K562 (cell line): Measurements from ENCODE around the gene SEZ6L. TPM values are rescaled to one million over a fixed set of nuclear protein-coding genes. Genes with fewer than 3 reads are reported as not detected.

Experiments used
- ATAC-seq: fragments of 200-7000 bp; cut with Tn5 transposase; 3 replicates; pipeline ENCODE4 v1.9.1; 2020; ENCODE audit warnings: moderate library complexity
- BruUV-seq: library from RNA; stranded (reverse); fragments of 400-500 nt; replicated peaks from 2 replicates; lab custom pipeline; 2021; lab: Mats Ljungman, UMichigan
- CTCF ChIA-PET: fragments of 300-600 bp; formaldehyde crosslinking; extraction: SDS; loops from one replicate; lab custom pipeline; 2021; ENCODE audit warnings: low intra/inter-chr PET ratio; lab: Yijun Ruan, JAX
- POLR2A ChIA-PET: fragments of 300-600, 350-650 bp; sonication (Branson Sonifier 250); formaldehyde crosslinking; extraction: SDS; loops from one replicate; lab custom pipeline; 2021; ENCODE audit warnings: antibody characterized with exemption, inconsistent platforms; lab: Yijun Ruan, JAX
- DNase-seq, 4 experiments: peaks; one replicate each; pipeline versions ENCODE4 v3.0.0 to v3.0.0-alpha.2; 2011 to 2018; ENCODE audit warnings: low spot score in 3 of 4, mixed read lengths in 3 of 4; ENCODE audit errors: extremely low read depth in 1 of 4
- FAIRE-seq: peaks from 2 replicates; lab custom pipeline; 2011; peaks lifted over from hg19 to GRCh38; lab: Jason Lieb, UNC
- H2AFZ ChIP-seq: 2 replicates; pipeline ENCODE4 v1.6.0; 2011; ENCODE audit warnings: low read depth, low read length, control low read depth, inconsistent platforms
- H3K27ac ChIP-seq: fragments of 200-600 bp; 3 replicates; pipeline ENCODE4 v1.8.0; 2011; ENCODE audit warnings: low read depth, mild to moderate bottlenecking, control low read depth, inconsistent platforms, low read length, moderate library complexity, mixed read lengths; ENCODE audit errors: extremely low read depth
- H3K27me3 ChIP-seq, 2 experiments: fragments of 300-600 bp in 1 of 2; 2 replicates in 1 of 2; 3 replicates in 1 of 2; pipeline versions ENCODE4 v1.6.0 to v1.8.0; 2011; ENCODE audit warnings: inconsistent platforms in 2 of 2, low read length in 2 of 2, mild to moderate bottlenecking in 1 of 2, mixed read lengths in 1 of 2, moderate library complexity in 1 of 2; ENCODE audit not compliant: control insufficient read depth in 2 of 2, insufficient read depth in 2 of 2
- H3K36me3 ChIP-seq: fragments of 300-600 bp; 3 replicates; pipeline ENCODE4 v1.8.0; 2011; ENCODE audit warnings: mild to moderate bottlenecking, low read length, inconsistent platforms; ENCODE audit not compliant: control insufficient read depth, insufficient read depth
- H3K4me1 ChIP-seq, 2 experiments: fragments of 200-600 bp in 1 of 2; replicated peaks in 1 of 2; 2 replicates in 1 of 2; 3 replicates in 1 of 2; pipeline versions ENCODE4 v1.5.1 to v1.8.0; 2011; ENCODE audit warnings: inconsistent platforms in 2 of 2, low read length in 2 of 2, mild to moderate bottlenecking in 1 of 2, mixed read lengths in 1 of 2, moderate library complexity in 1 of 2; ENCODE audit not compliant: control insufficient read depth in 2 of 2, insufficient read depth in 2 of 2
- H3K4me2 ChIP-seq: 2 replicates; pipeline ENCODE4 v1.6.1; 2011; ENCODE audit warnings: low read length, control low read depth, inconsistent platforms, mixed read lengths; ENCODE audit not compliant: insufficient read depth
- H3K4me3 ChIP-seq: fragments of 200-600 bp; sonication (generic), shearing (Covaris generic); 2 replicates; pipeline ENCODE4 v1.5.1; 2016; ENCODE audit warnings: control low read depth, inconsistent platforms
- H3K79me2 ChIP-seq: fragments of 200-600 bp; 3 replicates; pipeline ENCODE4 v1.8.0; 2011; ENCODE audit warnings: low read length, inconsistent platforms; ENCODE audit not compliant: control insufficient read depth, insufficient read depth
- H3K9ac ChIP-seq, 2 experiments: 2 replicates each; pipeline versions ENCODE4 v1.6.0 to v1.6.1; 2011; ENCODE audit warnings: low read depth in 2 of 2, low read length in 2 of 2, control low read depth in 1 of 2, inconsistent platforms in 1 of 2, mild to moderate bottlenecking in 1 of 2, mixed read lengths in 1 of 2; ENCODE audit not compliant: insufficient read depth in 1 of 2
- H3K9me1 ChIP-seq: one replicate; pipeline ENCODE4 v1.6.0; 2011; ENCODE audit warnings: inconsistent platforms, mild to moderate bottlenecking, low read length, moderate library complexity; ENCODE audit not compliant: control insufficient read depth, insufficient read depth
- H3K9me3 ChIP-seq: replicated peaks from 2 replicates; pipeline ENCODE4 v1.5.1; 2011; ENCODE audit warnings: low read depth, low read length, inconsistent platforms; ENCODE audit not compliant: control insufficient read depth, insufficient read depth
- H4K20me1 ChIP-seq: replicated peaks from 2 replicates; pipeline ENCODE4 v1.6.1; 2011; ENCODE audit warnings: low read length, inconsistent platforms, mixed read lengths; ENCODE audit not compliant: control insufficient read depth, insufficient read depth
- CBFB ChIP-seq: sonication (generic); formaldehyde crosslinking; IDR thresholded peaks from 2 replicates; pipeline ENCODE4 v1.4.0; 2020; ENCODE audit warnings: mild to moderate bottlenecking, missing genetic modification reagents
- PRMT5 ChIP-seq: sonication (generic); formaldehyde crosslinking; IDR thresholded peaks from 2 replicates; pipeline ENCODE4 v1.5.0; 2020; ENCODE audit warnings: missing genetic modification reagents
- RAD21 ChIP-seq, 2 experiments: fragments of 250-450 bp in 1 of 2; fragments of 450-650 bp in 1 of 2; sonication (Bioruptor Pico) in 1 of 2; formaldehyde crosslinking in 1 of 2; IDR thresholded peaks in 1 of 2; conservative IDR thresholded peaks in 1 of 2; 2 replicates each; pipeline versions ENCODE4 v1.4.0 to v1.8.0; 2020 to 2022; ENCODE audit warnings: mild to moderate bottlenecking in 2 of 2, moderate library complexity in 1 of 2
- WGBS: fragments of 100-300 bp; shearing (Covaris generic); methylation state at CpG from one replicate; pipeline ENCODE4 v1.1.6; 2016; ENCODE audit warnings: low coverage, mixed read lengths; ENCODE audit not compliant: insufficient coverage; ENCODE audit errors: missing lambda C conversion rate; 5-methylcytosine and 5-hydroxymethylcytosine counted together
- in situ Hi-C: fragments of 300-500 bp; cut with MboI; formaldehyde crosslinking; loops from 4 replicates; pipeline ENCODE4 v1.15.0; 2018; ENCODE audit warnings: inconsistent platforms, mixed read lengths
- intact Hi-C: fragments of 100-400 bp; cut with micrococcal nuclease; formaldehyde crosslinking; loops from 2 replicates; pipeline ENCODE4 v1.14.2; 2022
- polyA plus RNA-seq, 8 experiments: library from polyadenylated mRNA; depleted of rRNA in 4 of 8; stranded (reverse) in 5 of 8; unstranded in 3 of 8; fragments of >200 nt; fragmentation: Nextera tagmentation in 2 of 8; fragmentation: Illumina TruSeq in 1 of 8; extraction: Ambion mirVana in 2 of 8; extraction: Trizol in 1 of 8; gene quantifications; 2 replicates each; pipeline versions ENCODE4 v1.2.1 to v1.2.3, GENCODE V29; 2011 to 2014; ENCODE audit warnings: inconsistent platforms in 1 of 8, missing spikeins in 1 of 8
- total RNA-seq, 7 experiments: library from RNA; depleted of rRNA in 6 of 7; stranded (reverse); fragments of >200 nt in 6 of 7; fragmentation: Illumina TruSeq in 2 of 7; extraction: Trizol in 2 of 7; gene quantifications; 2 replicates each; pipeline versions ENCODE4 v1.2.1 to v1.2.3, GENCODE V29; 2011 to 2021; ENCODE audit warnings: low replicate concordance in 1 of 7
- TF ChIP-seq, protein P1 (sequence below): fragments of 250-450 bp; sonication (Bioruptor Pico); IDR thresholded peaks from 2 replicates; pipeline ENCODE4 v1.4.0; 2020; ENCODE audit warnings: mild to moderate bottlenecking, moderate library complexity, borderline replicate concordance
- TF ChIP-seq, protein P2 (sequence below), 3 experiments: IDR thresholded peaks in 2 of 3; conservative IDR thresholded peaks in 1 of 3; 2 replicates each; pipeline ENCODE4 v1.5.1; 2011 to 2012; ENCODE audit warnings: low read length in 3 of 3, mild to moderate bottlenecking in 3 of 3, control low read depth in 2 of 3, improper control_type of control experiment in 1 of 3, inconsistent platforms in 1 of 3, low read depth in 1 of 3, mixed read lengths in 1 of 3, moderate library complexity in 1 of 3; ENCODE audit not compliant: insufficient read depth in 2 of 3
- TF ChIP-seq, protein P3 (sequence below): IDR thresholded peaks from 2 replicates; pipeline ENCODE4 v1.6.1; 2014; ENCODE audit warnings: antibody characterized with exemption
- TF ChIP-seq, protein P4 (sequence below), 2 experiments: fragments of 200-800 bp in 1 of 2; sonication (Bioruptor generic) in 1 of 2; sonication (generic) in 1 of 2; formaldehyde crosslinking in 1 of 2; IDR thresholded peaks in 1 of 2; conservative IDR thresholded peaks in 1 of 2; 2 replicates each; pipeline versions ENCODE4 v1.5.0 to v1.6.1; 2016 to 2020; ENCODE audit warnings: missing compliant biosample characterization in 1 of 2, missing genetic modification characterization in 1 of 2, missing genetic modification reagents in 1 of 2

The SEZ6L gene
- total and polyA plus RNA-seq, 9 of the 15 experiments (the other 6 are each of a cell fraction or from before 2014, with no cell fraction given): not detected

DNA sequence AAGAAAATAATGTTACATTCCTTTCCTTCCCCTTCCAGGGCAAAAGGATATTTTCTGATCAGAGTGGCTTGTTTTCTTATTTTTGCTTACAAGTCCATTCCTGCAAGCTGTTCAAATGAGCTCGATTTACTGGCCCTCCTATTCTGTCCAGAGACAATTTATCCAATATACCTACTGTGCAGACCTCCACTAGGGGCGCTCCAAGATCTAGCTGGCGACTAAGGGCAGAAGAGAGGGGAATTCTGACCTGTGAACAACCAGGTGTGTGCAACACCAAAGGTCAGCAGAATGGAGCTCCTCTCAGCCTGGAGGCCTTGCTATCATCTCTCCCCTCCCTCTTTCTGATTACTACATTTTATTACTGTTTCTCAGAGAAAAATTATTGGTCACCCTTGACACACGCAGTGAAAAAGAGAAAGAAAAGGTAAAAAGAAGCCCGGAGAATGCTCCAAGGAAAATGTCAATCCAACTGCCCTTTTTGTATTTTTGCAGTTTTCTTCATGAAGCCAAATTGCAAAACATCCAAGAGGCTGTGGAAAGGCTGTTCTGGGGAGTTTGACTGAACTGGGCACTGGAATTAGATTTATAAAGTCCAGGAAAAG, 3.2 kb downstream of the SEZ6L start:
- TF ChIP-seq, protein P1, sequence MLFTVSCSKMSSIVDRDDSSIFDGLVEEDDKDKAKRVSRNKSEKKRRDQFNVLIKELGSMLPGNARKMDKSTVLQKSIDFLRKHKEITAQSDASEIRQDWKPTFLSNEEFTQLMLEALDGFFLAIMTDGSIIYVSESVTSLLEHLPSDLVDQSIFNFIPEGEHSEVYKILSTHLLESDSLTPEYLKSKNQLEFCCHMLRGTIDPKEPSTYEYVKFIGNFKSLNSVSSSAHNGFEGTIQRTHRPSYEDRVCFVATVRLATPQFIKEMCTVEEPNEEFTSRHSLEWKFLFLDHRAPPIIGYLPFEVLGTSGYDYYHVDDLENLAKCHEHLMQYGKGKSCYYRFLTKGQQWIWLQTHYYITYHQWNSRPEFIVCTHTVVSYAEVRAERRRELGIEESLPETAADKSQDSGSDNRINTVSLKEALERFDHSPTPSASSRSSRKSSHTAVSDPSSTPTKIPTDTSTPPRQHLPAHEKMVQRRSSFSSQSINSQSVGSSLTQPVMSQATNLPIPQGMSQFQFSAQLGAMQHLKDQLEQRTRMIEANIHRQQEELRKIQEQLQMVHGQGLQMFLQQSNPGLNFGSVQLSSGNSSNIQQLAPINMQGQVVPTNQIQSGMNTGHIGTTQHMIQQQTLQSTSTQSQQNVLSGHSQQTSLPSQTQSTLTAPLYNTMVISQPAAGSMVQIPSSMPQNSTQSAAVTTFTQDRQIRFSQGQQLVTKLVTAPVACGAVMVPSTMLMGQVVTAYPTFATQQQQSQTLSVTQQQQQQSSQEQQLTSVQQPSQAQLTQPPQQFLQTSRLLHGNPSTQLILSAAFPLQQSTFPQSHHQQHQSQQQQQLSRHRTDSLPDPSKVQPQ (CRISPR knock-in tag): no peak
- TF ChIP-seq CBFB (CRISPR knock-in tag) (no peak), RAD21 (CRISPR knock-in tag; conservative IDR thresholded peaks at IDR 0.05 in 1 of 2, IDR thresholded peaks at IDR 0.05 in 1 of 2) (peak in 1 of 2 experiments; percentile 40; a peak in 2 of 4 replicates), PRMT5 (CRISPR knock-in tag) (no peak)
- TF ChIP-seq, protein P2, sequence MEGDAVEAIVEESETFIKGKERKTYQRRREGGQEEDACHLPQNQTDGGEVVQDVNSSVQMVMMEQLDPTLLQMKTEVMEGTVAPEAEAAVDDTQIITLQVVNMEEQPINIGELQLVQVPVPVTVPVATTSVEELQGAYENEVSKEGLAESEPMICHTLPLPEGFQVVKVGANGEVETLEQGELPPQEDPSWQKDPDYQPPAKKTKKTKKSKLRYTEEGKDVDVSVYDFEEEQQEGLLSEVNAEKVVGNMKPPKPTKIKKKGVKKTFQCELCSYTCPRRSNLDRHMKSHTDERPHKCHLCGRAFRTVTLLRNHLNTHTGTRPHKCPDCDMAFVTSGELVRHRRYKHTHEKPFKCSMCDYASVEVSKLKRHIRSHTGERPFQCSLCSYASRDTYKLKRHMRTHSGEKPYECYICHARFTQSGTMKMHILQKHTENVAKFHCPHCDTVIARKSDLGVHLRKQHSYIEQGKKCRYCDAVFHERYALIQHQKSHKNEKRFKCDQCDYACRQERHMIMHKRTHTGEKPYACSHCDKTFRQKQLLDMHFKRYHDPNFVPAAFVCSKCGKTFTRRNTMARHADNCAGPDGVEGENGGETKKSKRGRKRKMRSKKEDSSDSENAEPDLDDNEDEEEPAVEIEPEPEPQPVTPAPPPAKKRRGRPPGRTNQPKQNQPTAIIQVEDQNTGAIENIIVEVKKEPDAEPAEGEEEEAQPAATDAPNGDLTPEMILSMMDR (IDR thresholded peaks at IDR 0.05 in 2 of 3, conservative IDR thresholded peaks at IDR 0.05 in 1 of 3; ENCODE audit: insufficient read depth in 2 of 3, low read depth in 1 of 3, low read length in 3 of 3): peak; percentile 43 to 67 (median 62)
- TF ChIP-seq, protein P3, sequence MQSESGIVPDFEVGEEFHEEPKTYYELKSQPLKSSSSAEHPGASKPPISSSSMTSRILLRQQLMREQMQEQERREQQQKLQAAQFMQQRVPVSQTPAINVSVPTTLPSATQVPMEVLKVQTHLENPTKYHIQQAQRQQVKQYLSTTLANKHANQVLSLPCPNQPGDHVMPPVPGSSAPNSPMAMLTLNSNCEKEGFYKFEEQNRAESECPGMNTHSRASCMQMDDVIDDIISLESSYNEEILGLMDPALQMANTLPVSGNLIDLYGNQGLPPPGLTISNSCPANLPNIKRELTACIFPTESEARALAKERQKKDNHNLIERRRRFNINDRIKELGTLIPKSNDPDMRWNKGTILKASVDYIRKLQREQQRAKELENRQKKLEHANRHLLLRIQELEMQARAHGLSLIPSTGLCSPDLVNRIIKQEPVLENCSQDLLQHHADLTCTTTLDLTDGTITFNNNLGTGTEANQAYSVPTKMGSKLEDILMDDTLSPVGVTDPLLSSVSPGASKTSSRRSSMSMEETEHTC: no peak
- TF ChIP-seq, protein P4, sequence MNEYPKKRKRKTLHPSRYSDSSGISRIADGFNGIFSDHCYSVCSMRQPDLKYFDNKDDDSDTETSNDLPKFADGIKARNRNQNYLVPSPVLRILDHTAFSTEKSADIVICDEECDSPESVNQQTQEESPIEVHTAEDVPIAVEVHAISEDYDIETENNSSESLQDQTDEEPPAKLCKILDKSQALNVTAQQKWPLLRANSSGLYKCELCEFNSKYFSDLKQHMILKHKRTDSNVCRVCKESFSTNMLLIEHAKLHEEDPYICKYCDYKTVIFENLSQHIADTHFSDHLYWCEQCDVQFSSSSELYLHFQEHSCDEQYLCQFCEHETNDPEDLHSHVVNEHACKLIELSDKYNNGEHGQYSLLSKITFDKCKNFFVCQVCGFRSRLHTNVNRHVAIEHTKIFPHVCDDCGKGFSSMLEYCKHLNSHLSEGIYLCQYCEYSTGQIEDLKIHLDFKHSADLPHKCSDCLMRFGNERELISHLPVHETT (CRISPR knock-in tag; conservative IDR thresholded peaks at IDR 0.05 in 1 of 2, IDR thresholded peaks at IDR 0.05 in 1 of 2): no peak
- H3K9ac ChIP-seq: no peak overlapping the region
- peaks cover 5% of the 10 kb centered on the region; the same call in 1 of the 2 replicates for H4K20me1 ChIP-seq
- intact Hi-C loops (loop anchor here (10.0 kb wide), 1 partner anchor 162 kb away; no protein-coding TSS in a partner anchor), in situ Hi-C loops (no loop called here)
- peaks cover 0 to 5% of the 10 kb centered on the region in 2 experiments; a peak in 2 of 5 replicates for H3K4me1 ChIP-seq
- ChIA-PET POLR2A (interaction anchor here (0.7 kb wide), 1 partner anchor 28 kb away, joined by 5 read pairs; no protein-coding TSS in a partner anchor), CTCF (interaction anchor here (0.7 to 1.1 kb wide), 2 partner anchors 49 to 159 kb away, joined by 3 to 6 read pairs; no protein-coding TSS in a partner anchor)
- no peak overlapping the region for H2AFZ ChIP-seq
- no peaks in the 10 kb centered on the region for H3K79me2 ChIP-seq
- no peaks in the 10 kb centered on the region for H3K9me3 ChIP-seq
- 0% methylated on average over 2 of the region's 5 CpGs for WGBS
- no peak overlapping the region for H3K4me3 ChIP-seq
- ATAC-seq (peak; percentile 82), DNase-seq (peak; percentile 39 to 48 (median 43)), FAIRE-seq (peak; percentile 19)
- H3K9me1 ChIP-seq: no peaks in the 10 kb centered on the region
- H3K36me3 ChIP-seq: no peaks in the 10 kb centered on the region
- H3K27ac ChIP-seq: no peak overlapping the region
- no peak overlapping the region for H3K4me2 ChIP-seq
- peaks cover 0 to 24% of the 10 kb centered on the region in 2 experiments; a peak in 2 of 5 replicates for H3K27me3 ChIP-seq
- BruUV-seq: no TSS peak
